Neural progenitor cell (in vitro differentiated cells): ENCODE measurements around the gene RIC3. TPM values are rescaled to one million over a fixed set of nuclear protein-coding genes. Genes with fewer than 3 reads are reported as not detected.

Experiments
- DNase-seq: peaks from one replicate; pipeline ENCODE4 v3.0.0-alpha.2; 2016; ENCODE audit warnings: low spot score
- H2AFZ ChIP-seq: fragments of 200-600 bp; sonication (generic); replicated peaks from 2 replicates; pipeline ENCODE4 v1.6.1; 2016; ENCODE audit warnings: antibody characterized with exemption
- H3F3A ChIP-seq: fragments of 200-600 bp; sonication (generic); 2 replicates; pipeline ENCODE4 v1.6.1; 2016; ENCODE audit warnings: antibody characterized with exemption, low read depth
- H3K27ac ChIP-seq: fragments of 200-600 bp; sonication (generic); 2 replicates; pipeline ENCODE4 v1.5.1; 2016; ENCODE audit warnings: mild to moderate bottlenecking
- H3K27me3 ChIP-seq: fragments of 200-600 bp; sonication (generic); 2 replicates; pipeline ENCODE4 v1.6.1; 2016; ENCODE audit warnings: mild to moderate bottlenecking, moderate library complexity
- H3K36me3 ChIP-seq: fragments of 200-600 bp; sonication (generic); 2 replicates; pipeline ENCODE4 v1.5.1; 2016
- H3K4me1 ChIP-seq: fragments of 200-600 bp; sonication (generic); 2 replicates; pipeline ENCODE4 v1.6.1; 2016; ENCODE audit warnings: mixed run types
- H3K4me2 ChIP-seq: fragments of 200-600 bp; sonication (generic); 2 replicates; pipeline ENCODE4 v1.6.1; 2016
- H3K4me3 ChIP-seq: fragments of 200-600 bp; sonication (generic); 2 replicates; pipeline ENCODE4 v1.5.1; 2016
- H3K79me2 ChIP-seq: fragments of 200-600 bp; sonication (generic); 2 replicates; pipeline ENCODE4 v1.6.1; 2016; ENCODE audit warnings: low read depth
- H3K9ac ChIP-seq: fragments of 200-600 bp; sonication (generic); 2 replicates; pipeline ENCODE4 v1.6.1; 2016
- H3K9me3 ChIP-seq: fragments of 200-600 bp; sonication (generic); 2 replicates; pipeline ENCODE4 v1.5.1; 2016; ENCODE audit warnings: low read depth
- H4K20me1 ChIP-seq: fragments of 200-600 bp; sonication (generic); 2 replicates; pipeline ENCODE4 v1.6.1; 2016; ENCODE audit warnings: low read depth
- H3K27ac Mint-ChIP-seq: 3 replicates; pipeline ENCODE4 v1.8.0; 2021; ENCODE audit warnings: mixed read lengths
- H3K27me3 Mint-ChIP-seq: 2 replicates; pipeline ENCODE4 v1.8.0; 2022; ENCODE audit warnings: low read depth, mild to moderate bottlenecking, inconsistent platforms, moderate library complexity, mixed read lengths; ENCODE audit not compliant: insufficient read depth
- H3K36me3 Mint-ChIP-seq: 3 replicates; pipeline ENCODE4 v1.8.0; 2021; ENCODE audit warnings: mixed read lengths
- H3K4me1 Mint-ChIP-seq: 3 replicates; pipeline ENCODE4 v1.8.0; 2021; ENCODE audit warnings: mixed read lengths
- H3K4me3 Mint-ChIP-seq: 3 replicates; pipeline ENCODE4 v1.8.0; 2021; ENCODE audit warnings: mild to moderate bottlenecking, moderate library complexity, mixed read lengths
- H3K9me3 Mint-ChIP-seq: 3 replicates; pipeline ENCODE4 v1.8.0; 2020; ENCODE audit warnings: mixed read lengths
- EZH2 ChIP-seq: fragments of 200-600 bp; sonication (generic); IDR thresholded peaks from 2 replicates; pipeline ENCODE4 v1.6.1; 2017; ENCODE audit warnings: antibody characterized with exemption, mild to moderate bottlenecking, moderate library complexity
- EZH2phosphoT487 ChIP-seq: fragments of 200-600 bp; sonication (generic); IDR thresholded peaks from 2 replicates; pipeline ENCODE4 v1.6.1; 2017; ENCODE audit warnings: antibody characterized with exemption
- total RNA-seq: library from RNA; depleted of rRNA; stranded (reverse); fragments of >200 nt; gene quantifications from 2 replicates; pipeline ENCODE4 v1.2.3, GENCODE V29; 2015; ENCODE audit warnings: low replicate concordance
- TF ChIP-seq, protein P1 (sequence below): fragments of 200-600 bp; sonication (generic); IDR thresholded peaks from 2 replicates; pipeline ENCODE4 v1.5.1; 2017; ENCODE audit warnings: antibody characterized with exemption, mild to moderate bottlenecking

The RIC3 gene
- total RNA-seq, 1 donor from 2014 or later, result 33.7 TPM

GRCh38 chr11:8062781-8063257 lies 106.0 kb downstream of the RIC3 start:
- Mint-ChIP-seq H3K27ac (no peak overlapping the region), H3K4me1 (peaks cover 10% of the 10 kb centered on the region), H3K9me3 (no peaks in the 10 kb centered on the region), H3K4me3 (no peak overlapping the region), H3K36me3 (no peaks in the 10 kb centered on the region), H3K27me3 (peaks cover 14% of the 10 kb centered on the region)
- Histone ChIP-seq H3K79me2 (no peaks in the 10 kb centered on the region), H3K27me3 (no peaks in the 10 kb centered on the region), H3K4me2 (no peak overlapping the region), H3K9me3 (no peaks in the 10 kb centered on the region), H2AFZ (no peak overlapping the region), H4K20me1 (no peaks in the 10 kb centered on the region), H3K27ac (no peak overlapping the region), H3K4me1 (no peaks in the 10 kb centered on the region), H3K4me3 (no peak overlapping the region), H3F3A (no peaks in the 10 kb centered on the region), H3K9ac (no peak overlapping the region), H3K36me3 (no peaks in the 10 kb centered on the region)
- TF ChIP-seq EZH2 (no peak), EZH2phosphoT487 (no peak)
- TF ChIP-seq, protein P1, sequence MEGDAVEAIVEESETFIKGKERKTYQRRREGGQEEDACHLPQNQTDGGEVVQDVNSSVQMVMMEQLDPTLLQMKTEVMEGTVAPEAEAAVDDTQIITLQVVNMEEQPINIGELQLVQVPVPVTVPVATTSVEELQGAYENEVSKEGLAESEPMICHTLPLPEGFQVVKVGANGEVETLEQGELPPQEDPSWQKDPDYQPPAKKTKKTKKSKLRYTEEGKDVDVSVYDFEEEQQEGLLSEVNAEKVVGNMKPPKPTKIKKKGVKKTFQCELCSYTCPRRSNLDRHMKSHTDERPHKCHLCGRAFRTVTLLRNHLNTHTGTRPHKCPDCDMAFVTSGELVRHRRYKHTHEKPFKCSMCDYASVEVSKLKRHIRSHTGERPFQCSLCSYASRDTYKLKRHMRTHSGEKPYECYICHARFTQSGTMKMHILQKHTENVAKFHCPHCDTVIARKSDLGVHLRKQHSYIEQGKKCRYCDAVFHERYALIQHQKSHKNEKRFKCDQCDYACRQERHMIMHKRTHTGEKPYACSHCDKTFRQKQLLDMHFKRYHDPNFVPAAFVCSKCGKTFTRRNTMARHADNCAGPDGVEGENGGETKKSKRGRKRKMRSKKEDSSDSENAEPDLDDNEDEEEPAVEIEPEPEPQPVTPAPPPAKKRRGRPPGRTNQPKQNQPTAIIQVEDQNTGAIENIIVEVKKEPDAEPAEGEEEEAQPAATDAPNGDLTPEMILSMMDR, result no peak
- no peak for DNase-seq

DNA sequence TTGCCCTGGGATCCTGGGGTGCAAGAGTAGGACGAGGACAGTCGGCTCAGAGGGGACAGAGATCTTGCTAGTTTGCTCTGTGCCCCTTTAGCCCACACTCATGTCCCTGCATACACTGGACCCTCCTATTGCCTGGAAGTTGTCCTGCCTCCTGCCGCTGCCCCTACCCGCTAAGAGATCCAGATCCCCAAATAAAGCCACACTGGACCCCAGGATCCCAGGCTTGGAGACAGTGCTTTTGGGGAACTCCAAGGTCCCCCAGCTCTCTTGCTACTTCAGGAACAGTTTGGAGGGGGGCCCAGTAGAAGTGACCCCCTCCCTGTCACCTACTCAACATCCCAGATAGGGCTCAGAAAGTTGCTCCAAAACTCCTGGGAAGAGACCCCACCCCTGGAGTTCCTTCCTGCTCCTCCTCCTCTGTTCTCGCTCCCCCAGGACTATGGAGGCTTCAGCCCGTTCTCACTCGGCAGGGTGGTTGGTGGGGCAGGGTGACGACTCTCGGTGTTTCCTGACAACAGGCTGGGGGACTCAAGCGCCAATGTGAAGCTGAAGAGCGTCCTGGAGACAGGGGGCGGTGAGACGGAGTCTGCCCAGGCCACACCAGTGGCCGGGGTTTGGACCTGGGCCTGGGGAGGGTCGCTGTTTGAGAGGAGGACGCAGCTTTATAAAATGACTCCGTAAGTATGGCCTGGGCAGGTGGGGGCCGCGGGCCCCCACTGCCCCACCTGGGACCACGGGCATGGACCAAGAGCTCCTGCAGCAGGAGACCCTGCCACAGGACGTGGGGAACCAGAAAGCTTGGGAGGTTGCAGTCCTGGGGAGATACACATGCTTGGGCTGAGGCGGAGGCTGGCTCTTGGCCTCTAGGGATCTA lies 107.0 kb downstream of the RIC3 start:
- Histone ChIP-seq H3K27me3 (no peaks in the 10 kb centered on the region), H3K79me2 (no peaks in the 10 kb centered on the region), H3F3A (no peaks in the 10 kb centered on the region), H3K9ac (no peak overlapping the region), H2AFZ (no peak overlapping the region), H4K20me1 (no peaks in the 10 kb centered on the region), H3K27ac (no peak overlapping the region), H3K36me3 (no peaks in the 10 kb centered on the region), H3K4me3 (no peak overlapping the region), H3K4me2 (no peak overlapping the region), H3K9me3 (no peaks in the 10 kb centered on the region), H3K4me1 (no peaks in the 10 kb centered on the region)
- H3K27ac Mint-ChIP-seq, result no peak overlapping the region
- no peak for DNase-seq
- no peaks in the 10 kb centered on the region for H3K36me3 Mint-ChIP-seq
- H3K4me1 Mint-ChIP-seq, result peaks cover 10% of the 10 kb centered on the region
- TF ChIP-seq EZH2phosphoT487 (no peak), EZH2 (no peak)
- TF ChIP-seq, protein P1, result no peak
- no peaks in the 10 kb centered on the region for H3K9me3 Mint-ChIP-seq
- peaks cover 10% of the 10 kb centered on the region for H3K27me3 Mint-ChIP-seq
- H3K4me3 Mint-ChIP-seq, result no peak overlapping the region

- TF ChIP-seq EZH2, result no peak
- TF ChIP-seq EZH2phosphoT487, result no peak
- TF ChIP-seq, protein P1, result no peak
Observed at GRCh38 chr11:8060801-8061554, 107.8 kb downstream of the RIC3 start.

More at GRCh38 chr11:8060801-8061554, 107.8 kb downstream of the RIC3 start:
- Histone ChIP-seq H2AFZ (no peak overlapping the region), H4K20me1 (no peaks in the 10 kb centered on the region), H3K27ac (no peak overlapping the region), H3K27me3 (no peaks in the 10 kb centered on the region), H3K4me3 (no peak overlapping the region), H3K36me3 (no peaks in the 10 kb centered on the region), H3K4me2 (no peak overlapping the region), H3K79me2 (no peaks in the 10 kb centered on the region), H3K9me3 (no peaks in the 10 kb centered on the region), H3K4me1 (no peaks in the 10 kb centered on the region), H3F3A (no peaks in the 10 kb centered on the region), H3K9ac (no peak overlapping the region)
- Mint-ChIP-seq H3K27me3 (peaks cover 9% of the 10 kb centered on the region), H3K4me3 (no peak overlapping the region), H3K4me1 (peaks cover 10% of the 10 kb centered on the region), H3K27ac (no peak overlapping the region), H3K36me3 (no peaks in the 10 kb centered on the region), H3K9me3 (no peaks in the 10 kb centered on the region)
- no peak for DNase-seq
